ENCODE data around the gene INTS14.

- TF ChIP-seq, protein P1, sequence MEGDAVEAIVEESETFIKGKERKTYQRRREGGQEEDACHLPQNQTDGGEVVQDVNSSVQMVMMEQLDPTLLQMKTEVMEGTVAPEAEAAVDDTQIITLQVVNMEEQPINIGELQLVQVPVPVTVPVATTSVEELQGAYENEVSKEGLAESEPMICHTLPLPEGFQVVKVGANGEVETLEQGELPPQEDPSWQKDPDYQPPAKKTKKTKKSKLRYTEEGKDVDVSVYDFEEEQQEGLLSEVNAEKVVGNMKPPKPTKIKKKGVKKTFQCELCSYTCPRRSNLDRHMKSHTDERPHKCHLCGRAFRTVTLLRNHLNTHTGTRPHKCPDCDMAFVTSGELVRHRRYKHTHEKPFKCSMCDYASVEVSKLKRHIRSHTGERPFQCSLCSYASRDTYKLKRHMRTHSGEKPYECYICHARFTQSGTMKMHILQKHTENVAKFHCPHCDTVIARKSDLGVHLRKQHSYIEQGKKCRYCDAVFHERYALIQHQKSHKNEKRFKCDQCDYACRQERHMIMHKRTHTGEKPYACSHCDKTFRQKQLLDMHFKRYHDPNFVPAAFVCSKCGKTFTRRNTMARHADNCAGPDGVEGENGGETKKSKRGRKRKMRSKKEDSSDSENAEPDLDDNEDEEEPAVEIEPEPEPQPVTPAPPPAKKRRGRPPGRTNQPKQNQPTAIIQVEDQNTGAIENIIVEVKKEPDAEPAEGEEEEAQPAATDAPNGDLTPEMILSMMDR (IDR thresholded peaks at IDR 0.05), result no peak
- TF ChIP-seq, protein P2, sequence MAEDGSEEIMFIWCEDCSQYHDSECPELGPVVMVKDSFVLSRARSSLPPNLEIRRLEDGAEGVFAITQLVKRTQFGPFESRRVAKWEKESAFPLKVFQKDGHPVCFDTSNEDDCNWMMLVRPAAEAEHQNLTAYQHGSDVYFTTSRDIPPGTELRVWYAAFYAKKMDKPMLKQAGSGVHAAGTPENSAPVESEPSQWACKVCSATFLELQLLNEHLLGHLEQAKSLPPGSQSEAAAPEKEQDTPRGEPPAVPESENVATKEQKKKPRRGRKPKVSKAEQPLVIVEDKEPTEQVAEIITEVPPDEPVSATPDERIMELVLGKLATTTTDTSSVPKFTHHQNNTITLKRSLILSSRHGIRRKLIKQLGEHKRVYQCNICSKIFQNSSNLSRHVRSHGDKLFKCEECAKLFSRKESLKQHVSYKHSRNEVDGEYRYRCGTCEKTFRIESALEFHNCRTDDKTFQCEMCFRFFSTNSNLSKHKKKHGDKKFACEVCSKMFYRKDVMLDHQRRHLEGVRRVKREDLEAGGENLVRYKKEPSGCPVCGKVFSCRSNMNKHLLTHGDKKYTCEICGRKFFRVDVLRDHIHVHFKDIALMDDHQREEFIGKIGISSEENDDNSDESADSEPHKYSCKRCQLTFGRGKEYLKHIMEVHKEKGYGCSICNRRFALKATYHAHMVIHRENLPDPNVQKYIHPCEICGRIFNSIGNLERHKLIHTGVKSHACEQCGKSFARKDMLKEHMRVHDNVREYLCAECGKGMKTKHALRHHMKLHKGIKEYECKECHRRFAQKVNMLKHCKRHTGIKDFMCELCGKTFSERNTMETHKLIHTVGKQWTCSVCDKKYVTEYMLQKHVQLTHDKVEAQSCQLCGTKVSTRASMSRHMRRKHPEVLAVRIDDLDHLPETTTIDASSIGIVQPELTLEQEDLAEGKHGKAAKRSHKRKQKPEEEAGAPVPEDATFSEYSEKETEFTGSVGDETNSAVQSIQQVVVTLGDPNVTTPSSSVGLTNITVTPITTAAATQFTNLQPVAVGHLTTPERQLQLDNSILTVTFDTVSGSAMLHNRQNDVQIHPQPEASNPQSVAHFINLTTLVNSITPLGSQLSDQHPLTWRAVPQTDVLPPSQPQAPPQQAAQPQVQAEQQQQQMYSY (CRISPR knock-in tag; IDR thresholded peaks at IDR 0.05), result no peak
- TF ChIP-seq, protein P3, sequence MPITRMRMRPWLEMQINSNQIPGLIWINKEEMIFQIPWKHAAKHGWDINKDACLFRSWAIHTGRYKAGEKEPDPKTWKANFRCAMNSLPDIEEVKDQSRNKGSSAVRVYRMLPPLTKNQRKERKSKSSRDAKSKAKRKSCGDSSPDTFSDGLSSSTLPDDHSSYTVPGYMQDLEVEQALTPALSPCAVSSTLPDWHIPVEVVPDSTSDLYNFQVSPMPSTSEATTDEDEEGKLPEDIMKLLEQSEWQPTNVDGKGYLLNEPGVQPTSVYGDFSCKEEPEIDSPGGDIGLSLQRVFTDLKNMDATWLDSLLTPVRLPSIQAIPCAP (CRISPR knock-in tag; IDR thresholded peaks at IDR 0.05), result no peak
- TF ChIP-seq FOXJ3 (CRISPR knock-in tag; IDR thresholded peaks at IDR 0.05; ENCODE audit: borderline replicate concordance) (no peak), CREM (CRISPR knock-in tag; IDR thresholded peaks at IDR 0.05) (no peak), MLX (CRISPR knock-in tag; IDR thresholded peaks at IDR 0.05) (no peak)
- TF ChIP-seq, protein P4, sequence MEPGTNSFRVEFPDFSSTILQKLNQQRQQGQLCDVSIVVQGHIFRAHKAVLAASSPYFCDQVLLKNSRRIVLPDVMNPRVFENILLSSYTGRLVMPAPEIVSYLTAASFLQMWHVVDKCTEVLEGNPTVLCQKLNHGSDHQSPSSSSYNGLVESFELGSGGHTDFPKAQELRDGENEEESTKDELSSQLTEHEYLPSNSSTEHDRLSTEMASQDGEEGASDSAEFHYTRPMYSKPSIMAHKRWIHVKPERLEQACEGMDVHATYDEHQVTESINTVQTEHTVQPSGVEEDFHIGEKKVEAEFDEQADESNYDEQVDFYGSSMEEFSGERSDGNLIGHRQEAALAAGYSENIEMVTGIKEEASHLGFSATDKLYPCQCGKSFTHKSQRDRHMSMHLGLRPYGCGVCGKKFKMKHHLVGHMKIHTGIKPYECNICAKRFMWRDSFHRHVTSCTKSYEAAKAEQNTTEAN (CRISPR knock-in tag; IDR thresholded peaks at IDR 0.05), result no peak
These were observed 51.0 kb downstream of the INTS14 start for GRCh38 chr15:65559941-65560340.
